Suprapubic skin (tissue), 4 donors: ENCODE measurements around the gene CELSR1. TPM values are rescaled to one million over a fixed set of nuclear protein-coding genes. Genes with fewer than 3 reads are reported as not detected.

Experiments
- DNase-seq, 2 donors: peaks; one replicate each; pipeline ENCODE4 v3.0.0-alpha.2; 2019; ENCODE audit warnings: low spot score in 2 of 2
- H3K27ac ChIP-seq: fragments of 200-600 bp; sonication (generic); one replicate; pipeline ENCODE4 v1.5.1; 2019
- H3K27me3 ChIP-seq: fragments of 200-600 bp; sonication (generic); one replicate; pipeline ENCODE4 v1.5.1; 2019
- H3K36me3 ChIP-seq: fragments of 200-600 bp; sonication (generic); one replicate; pipeline ENCODE4 v1.5.1; 2019
- H3K4me1 ChIP-seq: fragments of 200-600 bp; sonication (generic); one replicate; pipeline ENCODE4 v1.5.1; 2019
- H3K4me3 ChIP-seq: fragments of 200-600 bp; sonication (generic); one replicate; pipeline ENCODE4 v1.5.1; 2019; ENCODE audit warnings: mild to moderate bottlenecking
- H3K9me3 ChIP-seq: fragments of 200-600 bp; sonication (generic); one replicate; pipeline ENCODE4 v1.5.1; 2019
- CTCF ChIP-seq, 2 donors: fragments of 200-600 bp in 1 of 2; fragments of 450-650 bp in 1 of 2; sonication (generic) in 1 of 2; IDR thresholded peaks; one replicate each; pipeline ENCODE4 v1.5.1; 2016 to 2019; ENCODE audit warnings: antibody characterized with exemption in 2 of 2, mild to moderate bottlenecking in 1 of 2, moderate library complexity in 1 of 2
- EP300 ChIP-seq: sonication (generic); formaldehyde crosslinking; IDR thresholded peaks from one replicate; pipeline ENCODE4 v1.6.1; 2017; ENCODE audit warnings: antibody characterized with exemption
- POLR2A ChIP-seq, 2 donors: fragments of 450-650 bp; IDR thresholded peaks; one replicate each; pipeline ENCODE4 v1.6.1; 2017; ENCODE audit warnings: antibody characterized with exemption in 2 of 2, mild to moderate bottlenecking in 2 of 2, moderate library complexity in 2 of 2
- POLR2AphosphoS5 ChIP-seq, 3 donors: sonication (generic); formaldehyde crosslinking; IDR thresholded peaks; one replicate each; pipeline ENCODE4 v1.6.1; 2017; ENCODE audit warnings: antibody characterized with exemption in 3 of 3
- WGBS: methylation state at CpG from one replicate; pipeline ENCODE4 v1.1.5; 2018; 5-methylcytosine and 5-hydroxymethylcytosine counted together
- total RNA-seq, 4 donors: library from RNA; depleted of rRNA; stranded (reverse); fragments of >200 nt; gene quantifications; one replicate each; pipeline ENCODE4 v1.1.0, GENCODE V29; 2016

The CELSR1 gene
- total RNA-seq, 4 donors from 2014 or later: 75.6 to 102 (median 77.5) TPM

- no peaks in the 10 kb centered on the region for H3K9me3 ChIP-seq
- H3K36me3 ChIP-seq: no peaks in the 10 kb centered on the region
- no CpG with 5 or more reads among the region's 142 CpGs for WGBS
- DNase-seq: peak in 1 of 2 donors; percentile 75
- peak overlapping the region; percentile 82 for H3K27ac ChIP-seq
- peak overlapping the region; percentile 84 for H3K4me3 ChIP-seq
- peaks cover 58% of the 10 kb centered on the region for H3K4me1 ChIP-seq
- no peaks in the 10 kb centered on the region for H3K27me3 ChIP-seq
- no peak for TF ChIP-seq POLR2AphosphoS5 (IDR thresholded peaks at IDR 0.05)
- no peak for TF ChIP-seq CTCF (IDR thresholded peaks at IDR 0.05)
- TF ChIP-seq POLR2A (IDR thresholded peaks at IDR 0.05): no peak
- no peak for TF ChIP-seq EP300
Observed at GRCh38 chr22:46576556-46577367, 39.3 kb upstream of the CELSR1 start.

GRCh38 chr22:46575911-46576555 lies 38.6 kb upstream of the CELSR1 start:
- Histone ChIP-seq H3K27me3 (no peaks in the 10 kb centered on the region), H3K4me1 (peaks cover 50% of the 10 kb centered on the region), H3K36me3 (no peaks in the 10 kb centered on the region), H3K4me3 (peak overlapping the region; percentile 84), H3K9me3 (no peaks in the 10 kb centered on the region), H3K27ac (peak overlapping the region; percentile 42)
- DNase-seq: peak in 1 of 2 donors; percentile 74
- 42% methylated on average over 10 of the region's 10 CpGs for WGBS
- no peak for TF ChIP-seq CTCF (IDR thresholded peaks at IDR 0.05)
- TF ChIP-seq POLR2AphosphoS5 (IDR thresholded peaks at IDR 0.05): no peak
- no peak for TF ChIP-seq POLR2A (IDR thresholded peaks at IDR 0.05)
- TF ChIP-seq EP300: no peak

- Histone ChIP-seq H3K36me3 (no peaks in the 10 kb centered on the region), H3K9me3 (no peaks in the 10 kb centered on the region), H3K27ac (peak overlapping the region; percentile 42), H3K4me3 (no peak overlapping the region), H3K27me3 (no peaks in the 10 kb centered on the region), H3K4me1 (peaks cover 44% of the 10 kb centered on the region)
- peak in 1 of 2 donors; percentile 67 for DNase-seq
- 77% methylated on average over 19 of the region's 19 CpGs for WGBS
- TF ChIP-seq POLR2A (IDR thresholded peaks at IDR 0.05): no peak
- no peak for TF ChIP-seq CTCF (IDR thresholded peaks at IDR 0.05)
Observed at GRCh38 chr22:46574993-46575910, 37.8 kb upstream of the CELSR1 start.

- no peak overlapping the region for H3K27ac ChIP-seq
- TF ChIP-seq CTCF (IDR thresholded peaks at IDR 0.05): no peak
- no peaks in the 10 kb centered on the region for H3K9me3 ChIP-seq
- H3K27me3 ChIP-seq: no peaks in the 10 kb centered on the region
- H3K4me1 ChIP-seq: peaks cover 36% of the 10 kb centered on the region
- H3K36me3 ChIP-seq: no peaks in the 10 kb centered on the region
- no peak overlapping the region for H3K4me3 ChIP-seq
- DNase-seq: peak in 1 of 2 donors; percentile 64
- 84% methylated on average over 15 of the region's 15 CpGs for WGBS
Observed at GRCh38 chr22:46574438-46574992, 37.1 kb upstream of the CELSR1 start.
